ENCODE results near the gene KRTAP10-4.

GRCh38 chr21:44589586-44590305 is 16.2 kb downstream of the KRTAP10-4 start:
- TF ChIP-seq CTCF (IDR thresholded peaks at IDR 0.05; ENCODE audit: low read depth, low read length, poor library complexity, severe bottlenecking) = no peak
- no peak for TF ChIP-seq EZH2phosphoT487 (IDR thresholded peaks at IDR 0.05; ENCODE audit: borderline replicate concordance, low read length)
